HepG2 (cell line): Measurements from ENCODE around the gene PRDX2. TPM values are rescaled to one million over a fixed set of nuclear protein-coding genes. Genes with fewer than 3 reads are reported as not detected.

Experiments used
- ATAD3A ChIP-seq: sonication (generic); formaldehyde crosslinking; IDR thresholded peaks from 2 replicates; pipeline ENCODE4 v1.4.0; 2020; ENCODE audit warnings: missing genetic modification reagents
- ATM ChIP-seq: fragments of 450-650 bp; IDR thresholded peaks from 2 replicates; pipeline ENCODE4 v1.7.1; 2017; ENCODE audit warnings: mild to moderate bottlenecking, borderline replicate concordance
- CBFB ChIP-seq: sonication (generic); formaldehyde crosslinking; IDR thresholded peaks from 2 replicates; pipeline ENCODE4 v1.4.0; 2020; ENCODE audit warnings: missing genetic modification reagents
- CREB1 ChIP-seq, 2 experiments: fragments of 450-650 bp in 1 of 2; IDR thresholded peaks; 2 replicates each; pipeline ENCODE4 v1.6.1; 2016 to 2017; ENCODE audit warnings: control low read depth in 1 of 2, mild to moderate bottlenecking in 1 of 2, missing compliant biosample characterization in 1 of 2, missing genetic modification characterization in 1 of 2
- DNMT3B ChIP-seq: conservative IDR thresholded peaks from 2 replicates; pipeline ENCODE4 v1.6.1; 2016; ENCODE audit warnings: missing biosample characterization, control low read depth
- ELF1 ChIP-seq: sonication (generic); formaldehyde crosslinking; IDR thresholded peaks from 2 replicates; pipeline ENCODE4 v1.4.0; 2020; ENCODE audit warnings: missing genetic modification reagents
- KDM3A ChIP-seq: IDR thresholded peaks from 2 replicates; pipeline ENCODE4 v1.6.1; 2018; ENCODE audit warnings: low read depth, missing compliant biosample characterization
- LCORL ChIP-seq, 2 experiments: fragments of 450-650 bp in 1 of 2; sonication (generic) in 1 of 2; formaldehyde crosslinking in 1 of 2; IDR thresholded peaks; 2 replicates each; pipeline versions ENCODE4 v1.5.0 to v1.6.1; 2017 to 2020; ENCODE audit warnings: antibody characterized with exemption in 1 of 2, missing genetic modification reagents in 1 of 2
- MEIS2 ChIP-seq: sonication (generic); formaldehyde crosslinking; IDR thresholded peaks from 2 replicates; pipeline ENCODE4 v1.9.0; 2021; ENCODE audit warnings: mild to moderate bottlenecking, missing genetic modification reagents
- NR3C1 ChIP-seq: sonication (generic); formaldehyde crosslinking; IDR thresholded peaks from 2 replicates; pipeline ENCODE4 v1.4.0; 2020; ENCODE audit warnings: missing genetic modification reagents
- PAWR ChIP-seq: sonication (generic); formaldehyde crosslinking; IDR thresholded peaks from 2 replicates; pipeline ENCODE4 v1.4.0; 2020; ENCODE audit warnings: missing genetic modification reagents, mild to moderate bottlenecking, borderline replicate concordance
- PCBP2 ChIP-seq: fragments of 200-400 bp; formaldehyde crosslinking; optimal IDR thresholded peaks from 2 replicates; pipeline ENCODE3; 2018; ENCODE audit warnings: low read length, low read depth; ENCODE audit not compliant: poor library complexity, severe bottlenecking
- RBM22 ChIP-seq: fragments of 200-400 bp; formaldehyde crosslinking; optimal IDR thresholded peaks from 2 replicates; pipeline ENCODE3; 2017; ENCODE audit warnings: mild to moderate bottlenecking, low read length, moderate library complexity
- RXRA ChIP-seq: sonication (generic); formaldehyde crosslinking; IDR thresholded peaks from 2 replicates; pipeline ENCODE4 v1.5.1; 2020; ENCODE audit warnings: missing genetic modification reagents
- SAFB2 ChIP-seq: sonication (generic); formaldehyde crosslinking; IDR thresholded peaks from 2 replicates; pipeline ENCODE4 v1.5.1; 2020; ENCODE audit warnings: missing genetic modification reagents, low read depth, mild to moderate bottlenecking, borderline replicate concordance
- SKI ChIP-seq: fragments of 450-650 bp; IDR thresholded peaks from one replicate; pipeline ENCODE4 v1.6.1; 2018; ENCODE audit warnings: mild to moderate bottlenecking; ENCODE audit not compliant: partially characterized antibody
- TOPORS ChIP-seq: sonication (generic); formaldehyde crosslinking; IDR thresholded peaks from 2 replicates; pipeline ENCODE4 v1.8.0; 2023; ENCODE audit warnings: mild to moderate bottlenecking, missing genetic modification reagents
- ZFP36L1 ChIP-seq: sonication (generic); formaldehyde crosslinking; IDR thresholded peaks from 2 replicates; pipeline ENCODE4 v1.8.0; 2022; ENCODE audit warnings: mild to moderate bottlenecking, missing genetic modification reagents, moderate library complexity
- ZNF343 ChIP-seq: sonication (generic); formaldehyde crosslinking; IDR thresholded peaks from 2 replicates; pipeline ENCODE4 v1.4.0; 2020; ENCODE audit warnings: mild to moderate bottlenecking, missing genetic modification reagents
- ZNF367 ChIP-seq: sonication (generic); formaldehyde crosslinking; IDR thresholded peaks from 2 replicates; pipeline ENCODE4 v1.4.0; 2020; ENCODE audit warnings: missing genetic modification reagents, borderline replicate concordance
- ZNF431 ChIP-seq: sonication (generic); formaldehyde crosslinking; IDR thresholded peaks from 2 replicates; pipeline ENCODE4 v1.9.0; 2022; ENCODE audit warnings: missing genetic modification reagents, low read depth, mild to moderate bottlenecking, borderline replicate concordance
- ZNF446 ChIP-seq: sonication (generic); formaldehyde crosslinking; IDR thresholded peaks from 2 replicates; pipeline ENCODE4 v1.5.0; 2020; ENCODE audit warnings: mild to moderate bottlenecking, missing genetic modification reagents
- ZNF550 ChIP-seq: sonication (generic); formaldehyde crosslinking; IDR thresholded peaks from 2 replicates; pipeline ENCODE4 v1.4.0; 2020; ENCODE audit warnings: mild to moderate bottlenecking, missing genetic modification reagents, borderline replicate concordance
- ZSCAN20 ChIP-seq: sonication (generic); formaldehyde crosslinking; IDR thresholded peaks from 2 replicates; pipeline ENCODE4 v1.4.0; 2020; ENCODE audit warnings: missing genetic modification reagents, mild to moderate bottlenecking, borderline replicate concordance
- polyA plus RNA-seq, 8 experiments: library from polyadenylated mRNA; depleted of rRNA in 3 of 8; stranded (reverse) in 7 of 8; unstranded in 1 of 8; fragments of >200 nt; fragmentation: Illumina TruSeq in 4 of 8; extraction: Trizol in 4 of 8; gene quantifications; 2 replicates each; pipeline versions ENCODE4 v1.2.1 to v1.2.3, GENCODE V29; 2011 to 2016; ENCODE audit warnings: low read depth in 4 of 8, missing spikeins in 1 of 8, mixed read lengths in 1 of 8; ENCODE audit not compliant: insufficient read depth in 1 of 8
- total RNA-seq, 5 experiments: library from RNA; depleted of rRNA; stranded (reverse); fragments of >200 nt; fragmentation: Illumina TruSeq; extraction: Trizol; gene quantifications; 2 replicates each; pipeline ENCODE4 v1.2.3, GENCODE V29; 2016; ENCODE audit warnings: low read depth in 1 of 5
- TF ChIP-seq, protein P1 (sequence below): sonication (generic); formaldehyde crosslinking; IDR thresholded peaks from 2 replicates; pipeline ENCODE4 v1.4.0; 2020; ENCODE audit warnings: mild to moderate bottlenecking, missing genetic modification reagents
- TF ChIP-seq, protein P2 (sequence below): IDR thresholded peaks from 2 replicates; pipeline ENCODE4 v1.6.1; 2016; ENCODE audit warnings: low read depth, missing genetic modification reagents, missing compliant biosample characterization
- TF ChIP-seq, protein P3 (sequence below): sonication (generic); formaldehyde crosslinking; IDR thresholded peaks from 2 replicates; pipeline ENCODE4 v1.5.0; 2020; ENCODE audit warnings: mild to moderate bottlenecking, low read depth, missing genetic modification reagents, borderline replicate concordance

Gene PRDX2
- total and polyA plus RNA-seq, 2 of the 13 experiments (the other 11 are each of a cell fraction or from before 2014, with no cell fraction given), result 218 to 381 TPM

DNA sequence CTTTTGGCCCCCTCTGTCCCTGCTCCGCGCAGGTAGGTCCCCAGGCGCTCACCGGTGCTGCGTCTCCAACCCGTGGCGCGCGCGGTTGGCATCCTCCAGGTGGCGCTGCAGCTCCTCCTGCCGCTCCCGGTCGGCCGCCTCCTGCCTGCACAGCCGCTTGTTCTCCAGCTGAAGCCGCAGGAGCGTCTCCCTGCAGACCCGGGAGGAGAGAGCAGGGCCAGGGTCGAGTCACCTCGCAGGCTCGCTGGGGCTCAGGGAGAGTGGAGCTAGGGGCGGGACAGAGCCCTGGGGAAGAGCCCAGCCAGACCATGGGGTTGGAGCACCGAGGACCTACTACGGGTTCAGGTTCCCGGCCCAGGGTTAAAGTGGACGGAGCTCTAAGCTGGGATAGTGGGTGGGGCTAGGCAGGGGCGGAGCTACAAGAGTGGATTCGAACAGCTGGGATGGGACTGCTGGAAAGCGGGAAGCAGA is 35.5 kb downstream of the PRDX2 start (continued):
- TF ChIP-seq LCORL (IDR thresholded peaks at IDR 0.05), result no peak
- peak; percentile 56; the same call in 1 of the 2 replicates for TF ChIP-seq LCORL (CRISPR knock-in tag; IDR thresholded peaks at IDR 0.05)
- TF ChIP-seq PAWR, result no peak
- TF ChIP-seq ZNF343 (CRISPR knock-in tag), result no peak
- TF ChIP-seq CREB1 (IDR thresholded peaks at IDR 0.05), result no peak
- TF ChIP-seq CREB1 (CRISPR knock-in tag; IDR thresholded peaks at IDR 0.05), result no peak
- no peak for TF ChIP-seq SKI
- TF ChIP-seq KDM3A, result peak; percentile 93
- no peak for TF ChIP-seq SAFB2 (CRISPR knock-in tag)
- TF ChIP-seq, protein P1, sequence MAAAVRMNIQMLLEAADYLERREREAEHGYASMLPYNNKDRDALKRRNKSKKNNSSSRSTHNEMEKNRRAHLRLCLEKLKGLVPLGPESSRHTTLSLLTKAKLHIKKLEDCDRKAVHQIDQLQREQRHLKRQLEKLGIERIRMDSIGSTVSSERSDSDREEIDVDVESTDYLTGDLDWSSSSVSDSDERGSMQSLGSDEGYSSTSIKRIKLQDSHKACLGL (CRISPR knock-in tag), result peak; percentile 57; the same call in 1 of the 2 replicates
- TF ChIP-seq ZNF431 (CRISPR knock-in tag), result no peak
- TF ChIP-seq RXRA (CRISPR knock-in tag), result peak; percentile 58; the same call in 1 of the 2 replicates
- TF ChIP-seq, protein P2, sequence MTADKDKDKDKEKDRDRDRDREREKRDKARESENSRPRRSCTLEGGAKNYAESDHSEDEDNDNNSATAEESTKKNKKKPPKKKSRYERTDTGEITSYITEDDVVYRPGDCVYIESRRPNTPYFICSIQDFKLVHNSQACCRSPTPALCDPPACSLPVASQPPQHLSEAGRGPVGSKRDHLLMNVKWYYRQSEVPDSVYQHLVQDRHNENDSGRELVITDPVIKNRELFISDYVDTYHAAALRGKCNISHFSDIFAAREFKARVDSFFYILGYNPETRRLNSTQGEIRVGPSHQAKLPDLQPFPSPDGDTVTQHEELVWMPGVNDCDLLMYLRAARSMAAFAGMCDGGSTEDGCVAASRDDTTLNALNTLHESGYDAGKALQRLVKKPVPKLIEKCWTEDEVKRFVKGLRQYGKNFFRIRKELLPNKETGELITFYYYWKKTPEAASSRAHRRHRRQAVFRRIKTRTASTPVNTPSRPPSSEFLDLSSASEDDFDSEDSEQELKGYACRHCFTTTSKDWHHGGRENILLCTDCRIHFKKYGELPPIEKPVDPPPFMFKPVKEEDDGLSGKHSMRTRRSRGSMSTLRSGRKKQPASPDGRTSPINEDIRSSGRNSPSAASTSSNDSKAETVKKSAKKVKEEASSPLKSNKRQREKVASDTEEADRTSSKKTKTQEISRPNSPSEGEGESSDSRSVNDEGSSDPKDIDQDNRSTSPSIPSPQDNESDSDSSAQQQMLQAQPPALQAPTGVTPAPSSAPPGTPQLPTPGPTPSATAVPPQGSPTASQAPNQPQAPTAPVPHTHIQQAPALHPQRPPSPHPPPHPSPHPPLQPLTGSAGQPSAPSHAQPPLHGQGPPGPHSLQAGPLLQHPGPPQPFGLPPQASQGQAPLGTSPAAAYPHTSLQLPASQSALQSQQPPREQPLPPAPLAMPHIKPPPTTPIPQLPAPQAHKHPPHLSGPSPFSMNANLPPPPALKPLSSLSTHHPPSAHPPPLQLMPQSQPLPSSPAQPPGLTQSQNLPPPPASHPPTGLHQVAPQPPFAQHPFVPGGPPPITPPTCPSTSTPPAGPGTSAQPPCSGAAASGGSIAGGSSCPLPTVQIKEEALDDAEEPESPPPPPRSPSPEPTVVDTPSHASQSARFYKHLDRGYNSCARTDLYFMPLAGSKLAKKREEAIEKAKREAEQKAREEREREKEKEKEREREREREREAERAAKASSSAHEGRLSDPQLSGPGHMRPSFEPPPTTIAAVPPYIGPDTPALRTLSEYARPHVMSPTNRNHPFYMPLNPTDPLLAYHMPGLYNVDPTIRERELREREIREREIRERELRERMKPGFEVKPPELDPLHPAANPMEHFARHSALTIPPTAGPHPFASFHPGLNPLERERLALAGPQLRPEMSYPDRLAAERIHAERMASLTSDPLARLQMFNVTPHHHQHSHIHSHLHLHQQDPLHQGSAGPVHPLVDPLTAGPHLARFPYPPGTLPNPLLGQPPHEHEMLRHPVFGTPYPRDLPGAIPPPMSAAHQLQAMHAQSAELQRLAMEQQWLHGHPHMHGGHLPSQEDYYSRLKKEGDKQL, result no peak
- TF ChIP-seq RBM22, result no peak
- no peak for TF ChIP-seq ZNF446 (CRISPR knock-in tag)
- no peak for TF ChIP-seq ZFP36L1 (CRISPR knock-in tag)
- no peak for TF ChIP-seq ATM
- no peak for TF ChIP-seq PCBP2
- TF ChIP-seq, protein P3, sequence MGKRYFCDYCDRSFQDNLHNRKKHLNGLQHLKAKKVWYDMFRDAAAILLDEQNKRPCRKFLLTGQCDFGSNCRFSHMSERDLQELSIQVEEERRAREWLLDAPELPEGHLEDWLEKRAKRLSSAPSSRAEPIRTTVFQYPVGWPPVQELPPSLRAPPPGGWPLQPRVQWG (CRISPR knock-in tag), result no peak
- no peak for TF ChIP-seq NR3C1 (CRISPR knock-in tag)
- no peak for TF ChIP-seq ELF1 (CRISPR knock-in tag)
- no peak for TF ChIP-seq ZNF550 (CRISPR knock-in tag)
- no peak for TF ChIP-seq ATAD3A (CRISPR knock-in tag)
- no peak for TF ChIP-seq ZSCAN20 (CRISPR knock-in tag)
- TF ChIP-seq TOPORS (CRISPR knock-in tag), result no peak
- no peak for TF ChIP-seq DNMT3B (CRISPR knock-in tag)
- no peak; the same call in 1 of the 2 replicates for TF ChIP-seq MEIS2
- no peak for TF ChIP-seq ZNF367 (CRISPR knock-in tag)
- TF ChIP-seq CBFB, result no peak
